Stimulated activated CD8-positive, alpha-beta memory T cell treated with anti-CD3 and anti-CD28 coated beads, Interleukin-12 subunit alpha, Interleukin-12 subunit beta, amount 100 ng/mL, for 1 hour (primary cell): ENCODE results near the gene ACOX3.
"Not testable (repeated sequence)": the region's sequence is repeated elsewhere in the genome, so short reads cannot be mapped to it uniquely, and the experiment has no call there.

Experiments
- DNase-seq: peaks from one replicate; pipeline ENCODE4 v3.0.0-alpha.2; 2020; ENCODE audit warnings: low read depth

The ACOX3 gene

DNA sequence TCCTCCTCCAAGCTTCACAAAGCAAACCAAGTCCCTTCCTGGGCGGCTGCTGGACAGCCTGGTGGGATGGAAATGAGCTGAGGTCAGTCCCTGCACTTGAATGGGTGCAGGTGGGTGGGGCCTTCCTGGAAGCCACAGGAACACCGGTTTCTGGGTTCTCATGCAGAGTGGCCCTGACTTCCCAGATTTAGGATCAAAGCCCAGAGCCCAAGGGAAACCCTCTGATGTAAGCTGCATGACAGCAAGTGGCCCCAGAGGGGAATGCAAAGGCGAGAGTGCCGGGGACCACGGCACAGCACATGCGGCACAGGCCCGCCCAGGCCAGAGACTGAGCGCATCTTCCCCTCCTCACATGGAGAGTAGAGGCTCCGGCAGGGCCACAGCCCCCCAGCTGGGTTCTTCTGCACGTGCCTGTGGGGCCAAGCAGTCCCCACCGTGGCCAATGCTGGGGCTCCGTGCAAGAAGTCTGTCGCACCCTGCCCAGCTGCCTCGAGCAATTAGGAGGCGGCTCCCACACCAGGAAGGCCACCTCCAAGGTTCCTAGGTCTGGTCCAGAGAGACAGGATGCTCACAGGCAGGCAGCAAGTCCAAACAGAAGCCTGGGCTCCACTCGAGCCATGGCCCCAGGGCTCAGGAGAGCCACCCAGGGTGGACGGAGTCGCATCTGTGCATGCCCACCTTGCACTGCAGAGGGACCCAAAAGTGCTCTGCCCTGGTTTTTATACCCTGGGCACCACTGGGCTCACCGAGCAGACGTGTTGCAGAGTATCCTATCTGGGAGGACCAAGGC is 88.0 kb downstream of the ACOX3 start:
- DNase-seq, result no peak

DNA sequence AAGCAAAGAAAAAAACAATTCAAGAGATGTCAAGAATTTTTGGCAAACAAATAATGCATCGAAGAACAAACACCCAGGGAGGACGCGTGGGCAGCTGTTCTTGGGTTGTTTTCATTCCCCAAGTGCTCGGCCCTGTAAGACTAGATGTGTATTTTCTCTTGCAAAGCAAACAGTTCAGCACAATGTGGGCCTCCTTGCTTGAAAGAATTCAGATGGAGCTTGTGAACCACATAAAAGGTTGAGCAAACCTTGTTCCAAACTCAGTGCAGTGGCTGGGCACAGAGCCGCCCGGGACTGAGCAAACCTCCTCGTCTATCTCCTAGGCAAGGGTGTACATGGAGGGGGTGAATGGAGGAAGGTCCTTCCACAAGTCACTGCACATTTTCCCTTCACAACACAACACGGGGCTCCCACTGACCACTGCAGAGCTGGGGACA is 88.6 kb downstream of the ACOX3 start:
- DNase-seq, result no peak

DNA sequence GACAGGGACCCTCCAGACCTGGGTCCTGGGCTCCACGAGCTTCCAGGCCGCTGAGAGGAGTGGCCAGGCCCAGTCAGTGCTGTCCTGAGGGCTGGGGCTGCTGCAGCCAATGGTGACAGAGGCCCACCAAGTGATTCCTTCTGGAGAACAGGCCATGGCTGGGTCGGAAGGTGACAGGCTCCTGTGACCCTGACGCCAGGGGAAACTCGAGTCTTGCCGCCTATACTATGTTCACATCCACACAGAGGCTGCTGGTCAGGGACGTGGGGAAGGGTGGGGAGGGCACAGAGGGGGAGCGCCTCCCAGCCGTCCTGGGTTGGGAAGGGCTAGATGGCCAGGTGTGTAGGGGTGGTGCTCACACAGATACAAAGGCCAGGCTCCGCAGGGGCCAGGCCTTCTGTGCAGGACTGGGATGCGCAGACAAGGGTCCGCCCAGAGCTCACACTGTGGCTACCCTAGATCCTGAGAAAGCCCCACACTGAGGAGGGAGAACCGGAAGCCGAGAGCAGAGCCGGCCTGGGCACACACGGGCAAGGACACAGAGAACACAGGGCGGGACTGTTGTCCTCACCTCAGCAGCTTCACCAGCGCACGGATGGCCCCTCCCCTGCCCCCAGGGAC is 89.6 kb downstream of the ACOX3 start:
- DNase-seq, result no peak

DNA sequence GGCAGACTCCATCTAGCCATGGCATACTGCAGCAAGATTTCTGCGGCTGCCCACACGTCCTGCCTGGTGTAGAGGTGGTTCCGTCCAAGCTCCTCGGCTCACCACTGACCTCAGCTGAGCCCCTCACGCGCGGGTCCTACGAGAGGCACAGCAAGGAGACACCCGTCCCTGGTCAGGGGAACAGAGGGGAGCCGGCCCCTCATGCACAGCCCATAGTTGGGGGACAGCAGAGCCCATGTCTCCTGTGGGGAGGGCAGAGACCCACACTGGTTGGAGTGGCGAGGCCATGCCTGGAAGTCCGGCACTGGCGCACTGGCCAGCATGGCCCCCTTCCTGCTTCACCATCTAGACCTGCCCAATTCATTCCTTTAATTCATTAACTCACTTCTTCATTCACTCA is 90.2 kb downstream of the ACOX3 start:
- DNase-seq, result no peak

DNA sequence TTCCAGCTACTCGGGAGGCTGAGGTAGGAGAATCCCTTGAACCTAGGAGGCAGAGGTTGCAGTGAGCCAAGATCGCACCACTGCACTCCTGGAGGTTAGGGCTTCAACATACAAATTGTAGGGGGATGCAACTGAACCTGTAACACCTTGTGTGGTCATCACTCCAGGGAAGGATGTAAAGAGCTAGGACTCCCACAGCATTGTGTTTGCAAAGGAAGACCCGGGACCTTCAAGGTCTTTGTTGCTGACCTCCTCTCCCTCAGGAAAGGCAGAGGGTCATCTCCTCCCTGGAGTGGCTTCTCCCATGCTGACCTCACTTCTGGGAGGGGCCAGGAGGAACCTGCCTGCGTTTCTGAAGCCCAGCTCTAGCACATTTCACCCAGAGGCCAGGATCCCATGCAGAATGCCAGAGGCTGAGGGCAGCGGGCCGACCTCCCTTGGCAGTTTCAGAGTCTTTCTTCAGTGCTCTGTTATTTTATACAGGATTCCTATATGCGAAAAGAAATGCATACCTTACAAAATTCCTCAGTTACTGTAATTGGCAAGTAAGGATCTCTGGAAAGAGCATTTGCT is 90.8 kb downstream of the ACOX3 start:
- DNase-seq, result no peak

DNA sequence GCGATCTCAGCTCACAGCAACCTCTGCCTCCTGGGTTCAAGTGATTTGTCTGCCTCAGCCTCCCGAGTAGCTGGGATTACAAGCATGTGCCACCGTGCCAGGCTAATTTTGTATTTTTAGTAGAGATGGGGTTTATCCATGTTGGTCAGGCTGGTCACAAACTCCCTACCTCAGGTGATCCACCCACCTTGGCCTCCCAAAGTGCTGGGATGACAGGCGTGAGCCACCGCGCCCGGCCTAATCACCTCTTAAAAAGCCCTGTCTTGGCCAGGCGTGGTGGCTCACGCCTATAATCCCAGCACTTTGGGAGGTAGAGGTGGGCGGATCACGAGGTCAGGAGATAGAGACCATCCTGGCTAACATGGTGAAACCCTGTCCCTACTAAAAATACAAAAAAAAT is 91.3 kb downstream of the ACOX3 start:
- DNase-seq, result not testable (repeated sequence)

DNA sequence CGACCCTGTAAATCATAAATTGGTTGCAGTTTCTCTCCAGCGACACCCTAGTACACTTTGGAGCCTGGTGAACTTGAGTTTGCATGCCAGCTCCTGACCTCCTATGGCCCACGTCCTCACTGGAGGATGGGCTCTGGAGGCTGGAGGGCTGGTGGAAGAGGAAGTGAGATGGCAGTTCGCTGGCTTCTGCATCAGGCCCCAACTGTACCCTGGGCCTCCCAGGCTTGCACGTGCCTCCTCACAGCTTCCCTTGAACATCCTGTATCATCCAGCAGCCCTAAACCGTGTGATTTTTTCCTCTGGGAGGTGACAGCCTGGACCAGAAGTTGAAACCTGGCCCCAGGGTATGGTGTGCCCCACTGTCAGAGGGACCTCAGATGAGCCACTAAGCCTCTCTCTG is 92.5 kb downstream of the ACOX3 start:
- no peak for DNase-seq

DNA sequence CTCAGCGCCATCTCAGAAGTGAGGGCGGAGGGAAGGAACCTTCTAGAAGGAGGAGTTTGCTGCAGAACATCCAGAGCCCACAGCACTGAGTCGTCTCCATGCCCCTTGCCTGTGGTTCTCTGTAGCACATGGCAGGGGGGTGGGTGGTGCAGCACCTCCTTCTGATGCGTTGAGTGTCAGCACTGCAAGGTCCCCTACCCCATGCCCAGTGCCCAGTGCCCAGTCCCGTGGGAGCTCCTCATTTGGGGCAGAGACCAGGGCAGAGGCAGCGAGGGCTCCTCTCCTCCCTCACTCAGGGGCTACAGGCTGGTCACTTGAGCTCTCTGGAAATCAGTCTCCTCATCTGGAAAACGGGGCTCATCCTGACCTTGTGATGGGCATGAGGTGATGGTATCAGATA is 92.9 kb downstream of the ACOX3 start:
- DNase-seq, result no peak

DNA sequence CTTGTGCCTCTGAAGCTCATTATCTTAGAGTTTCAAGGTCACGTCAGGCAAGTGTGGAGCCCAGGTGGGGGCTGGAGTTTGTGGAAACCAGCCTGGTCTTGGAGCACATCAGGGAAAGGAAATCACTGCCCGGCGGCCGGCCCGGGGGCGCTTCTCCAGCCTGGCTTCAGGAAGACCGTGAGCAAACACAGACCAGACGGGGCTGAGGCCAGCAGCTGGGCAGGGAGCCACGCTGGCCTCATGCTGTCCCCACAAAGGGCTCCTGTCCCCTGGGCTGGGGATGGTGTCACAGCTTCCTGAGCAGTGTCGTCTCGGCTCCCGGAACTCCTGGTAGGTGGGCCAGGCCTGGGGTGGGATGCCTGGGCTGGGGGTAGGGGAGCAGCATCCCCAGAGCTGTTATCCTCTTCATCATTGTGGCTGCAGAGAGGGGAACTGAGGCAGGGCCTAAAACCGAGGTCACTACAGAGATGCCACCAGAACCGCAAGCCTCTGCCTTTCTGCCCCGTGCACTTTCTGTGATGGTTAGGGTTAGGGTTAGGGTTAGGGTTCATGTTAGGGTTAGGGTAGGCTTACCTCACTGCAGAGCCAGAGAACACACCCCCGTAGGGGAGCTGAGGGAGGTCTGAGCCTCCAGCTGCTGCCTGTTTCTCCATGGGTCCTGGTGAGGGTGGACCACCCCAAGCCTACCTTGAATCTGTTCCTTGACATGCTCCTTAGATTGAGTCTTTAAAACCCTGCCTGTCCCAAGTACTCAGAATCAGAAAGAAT is 93.5 kb downstream of the ACOX3 start:
- no peak for DNase-seq

DNA sequence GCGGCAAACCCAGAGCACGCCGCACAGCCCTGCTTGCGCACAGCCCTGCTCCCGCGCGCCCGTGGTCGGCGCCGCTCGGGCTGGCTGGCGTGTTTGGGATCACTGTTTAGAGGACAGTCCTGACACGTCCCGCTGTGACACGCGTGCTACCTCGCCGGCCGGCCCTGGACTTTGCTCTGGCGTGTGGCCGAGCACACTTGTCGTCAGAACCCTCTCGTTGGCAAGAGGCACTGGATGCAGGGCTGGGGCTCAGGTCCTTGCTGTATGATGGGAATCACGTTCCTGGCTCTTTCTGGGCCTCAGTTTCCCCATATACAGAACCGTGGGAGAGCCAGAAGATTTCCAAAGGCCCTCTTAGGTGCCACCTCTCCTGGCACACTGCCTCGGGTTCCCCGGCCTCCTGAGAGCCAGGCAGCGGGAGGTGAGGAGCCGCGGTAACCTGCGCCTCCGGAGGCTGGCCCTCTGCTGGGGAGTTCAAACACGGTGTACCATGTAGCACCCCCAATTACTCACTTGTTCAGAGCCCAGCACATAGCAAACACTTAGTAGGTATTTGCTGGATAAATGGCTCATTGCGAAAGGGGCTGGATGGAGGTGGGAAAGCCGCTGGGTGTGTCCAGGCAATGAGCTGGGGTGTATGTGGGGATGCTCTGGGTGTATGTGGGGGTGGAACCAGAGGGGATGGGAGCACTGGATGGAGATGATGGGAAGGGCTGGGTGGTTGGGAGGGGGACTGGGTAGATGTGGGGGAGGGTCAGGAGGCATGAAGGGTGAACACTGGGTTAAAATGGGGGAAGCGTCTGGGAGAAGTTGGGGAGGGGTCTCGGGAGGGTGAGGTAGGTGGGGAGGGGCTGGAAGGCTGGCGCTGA is 94.3 kb downstream of the ACOX3 start:
- DNase-seq, result no peak

DNA sequence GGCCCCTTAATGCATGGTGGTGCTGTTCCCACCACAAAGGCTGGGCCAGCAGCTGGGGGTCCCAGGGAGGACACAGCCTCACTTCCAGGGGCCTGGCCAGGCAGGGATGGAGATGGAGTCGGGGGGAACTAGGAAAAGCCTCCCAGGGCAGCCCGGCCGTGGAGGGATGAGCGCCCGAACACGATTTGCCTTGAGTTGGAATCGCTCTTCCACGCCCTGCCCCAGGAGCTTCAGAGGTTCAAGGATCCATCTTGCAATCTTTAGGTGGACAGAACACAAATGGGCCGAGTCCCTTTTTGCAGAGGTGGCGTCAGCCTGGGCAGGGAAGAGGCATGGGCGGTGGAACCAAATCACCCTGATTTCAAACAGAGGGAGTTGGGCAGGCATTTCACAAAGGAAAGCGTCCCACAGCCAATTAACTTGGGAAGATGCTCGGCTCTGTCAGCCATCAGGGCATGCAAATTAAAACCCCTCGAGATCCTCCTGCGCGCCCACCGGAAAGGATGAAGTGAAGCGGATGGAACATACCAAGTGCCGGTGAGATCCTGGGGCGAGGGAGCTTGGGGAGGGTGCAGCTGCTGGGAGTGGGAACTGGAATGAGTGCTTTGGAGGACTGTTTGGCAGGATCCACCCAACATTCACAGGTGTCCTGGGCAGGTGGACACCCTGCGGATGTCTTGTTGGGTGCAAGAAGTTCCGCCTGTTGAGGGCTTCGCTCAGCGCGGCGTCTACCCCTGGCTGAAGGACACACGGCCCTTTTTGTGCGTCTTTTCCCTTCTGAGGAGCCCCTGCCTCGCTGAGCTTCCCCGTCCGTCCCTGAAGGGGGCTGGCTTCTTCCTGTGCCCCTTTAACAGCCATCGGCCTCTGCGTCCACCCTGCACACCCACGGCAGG is 95.2 kb downstream of the ACOX3 start:
- DNase-seq, result no peak

DNA sequence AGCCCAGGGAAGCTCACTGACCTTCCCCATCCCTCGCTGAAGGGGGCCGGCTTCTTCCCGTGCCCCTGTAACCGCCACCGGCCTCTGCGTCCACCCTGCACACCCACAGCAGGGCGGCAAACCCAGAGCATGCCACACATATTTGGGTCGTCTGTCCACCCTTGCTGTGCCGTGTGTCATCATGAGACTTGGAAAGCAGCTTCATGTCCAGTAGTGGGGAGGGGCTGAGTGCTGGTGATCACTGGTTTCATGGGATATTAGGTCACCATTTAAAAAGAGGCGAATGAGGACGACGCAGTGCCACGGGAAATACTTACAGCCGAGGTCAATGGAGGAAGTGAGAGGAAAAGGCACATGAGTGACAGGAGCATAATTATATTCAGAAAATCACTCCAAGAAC is 96.1 kb downstream of the ACOX3 start:
- DNase-seq, result no peak

DNA sequence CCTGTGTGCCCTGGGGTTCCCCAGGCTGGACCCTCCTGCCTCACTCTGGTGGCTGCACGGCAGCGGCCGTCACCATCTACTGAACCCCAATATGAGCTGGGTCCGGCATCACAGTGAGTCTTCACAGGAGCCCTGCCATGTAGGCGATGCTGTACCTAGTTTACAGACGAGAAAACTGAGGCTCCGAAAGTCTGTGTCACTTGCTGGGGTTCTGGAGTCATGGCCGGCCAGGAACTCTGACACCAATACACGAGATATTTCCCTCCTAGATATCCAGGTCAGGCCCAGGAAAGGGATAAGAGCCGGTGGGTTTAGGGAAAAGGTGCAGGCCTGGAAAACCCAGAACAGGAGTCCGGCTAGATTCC is 96.6 kb downstream of the ACOX3 start:
- no peak for DNase-seq

DNA sequence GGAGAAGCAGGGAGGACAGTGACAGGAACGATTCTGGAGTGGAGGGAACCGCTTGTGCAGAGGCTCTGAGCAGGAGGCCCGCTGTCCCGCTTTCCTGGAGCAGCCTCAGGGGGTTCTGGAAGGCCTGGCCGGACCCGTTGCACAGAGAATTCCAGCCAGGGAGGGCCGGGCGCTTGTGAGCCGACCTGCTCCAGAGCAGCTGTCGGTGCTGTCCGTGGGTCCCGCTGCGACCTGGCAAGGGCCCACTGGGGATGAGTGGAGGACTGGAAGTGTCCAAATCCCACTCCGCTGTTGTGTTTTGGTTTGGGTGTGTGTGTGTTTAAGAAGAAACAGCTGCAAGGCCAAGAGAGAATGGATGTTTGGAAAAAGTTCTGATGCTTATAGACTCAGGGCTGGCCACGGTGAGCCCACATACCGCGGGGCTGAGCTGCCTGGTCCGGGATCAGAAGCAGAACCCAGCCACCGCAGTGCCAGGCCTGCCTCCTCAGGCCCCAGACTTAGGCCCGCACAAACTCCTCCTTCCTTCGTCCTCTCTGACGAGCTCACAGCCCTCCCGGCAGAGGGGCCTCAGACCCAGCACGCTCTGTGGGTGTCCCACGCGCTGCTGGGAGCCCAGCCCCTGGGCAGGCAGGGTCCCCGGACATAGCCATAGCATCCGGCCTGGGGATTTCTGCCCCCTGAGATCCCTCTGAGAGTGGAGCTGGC is 97.1 kb downstream of the ACOX3 start:
- DNase-seq, result no peak

DNA sequence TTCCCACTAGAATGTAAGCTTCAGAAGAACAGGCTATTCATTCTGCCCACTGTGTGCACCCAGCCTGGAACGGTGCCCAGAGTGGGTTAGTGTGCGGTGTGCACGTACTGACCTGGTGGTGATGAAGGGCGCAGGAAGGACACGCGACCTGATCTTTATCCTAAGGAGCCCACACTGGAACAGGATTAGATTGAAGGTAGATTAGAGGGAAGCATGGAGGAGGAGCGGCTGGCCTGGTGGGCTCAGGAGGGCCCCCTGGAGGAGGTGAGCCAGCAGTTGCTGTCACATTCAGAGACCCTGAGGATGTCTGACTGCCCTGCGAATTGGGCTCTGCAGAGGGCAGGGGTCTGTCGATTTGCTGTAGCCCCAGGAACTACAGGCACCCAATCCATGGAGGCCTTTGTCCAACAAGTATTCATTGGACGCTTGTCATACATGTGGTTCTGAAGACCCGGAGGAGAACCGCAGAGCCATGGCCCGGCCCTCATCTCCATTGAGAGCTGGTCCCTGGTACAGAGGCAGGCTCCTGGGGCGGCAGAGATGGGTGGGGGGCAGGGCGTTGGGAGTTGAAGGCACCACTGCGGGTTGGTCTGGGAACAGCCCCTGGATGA is 97.8 kb downstream of the ACOX3 start:
- DNase-seq, result no peak

DNA sequence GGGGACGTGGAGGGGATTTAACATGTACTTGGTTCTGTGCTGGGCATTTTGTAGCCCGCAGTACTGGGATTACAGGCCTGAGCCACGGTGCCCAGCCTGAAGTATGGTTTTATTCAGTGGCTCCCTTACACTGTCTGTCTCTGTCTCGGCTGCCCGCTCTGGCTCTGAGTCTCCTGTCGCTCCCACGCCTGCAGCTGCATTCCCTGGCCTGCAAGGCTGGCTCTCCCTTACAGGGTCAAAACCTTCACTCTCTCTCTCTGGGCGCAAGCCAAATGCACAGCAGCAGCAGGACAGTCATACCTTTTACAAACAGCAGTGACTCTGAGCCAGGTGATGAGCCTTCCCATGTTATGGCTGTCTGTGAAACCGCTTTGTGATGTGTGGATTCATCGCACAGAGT is 98.8 kb downstream of the ACOX3 start:
- DNase-seq, result no peak

DNA sequence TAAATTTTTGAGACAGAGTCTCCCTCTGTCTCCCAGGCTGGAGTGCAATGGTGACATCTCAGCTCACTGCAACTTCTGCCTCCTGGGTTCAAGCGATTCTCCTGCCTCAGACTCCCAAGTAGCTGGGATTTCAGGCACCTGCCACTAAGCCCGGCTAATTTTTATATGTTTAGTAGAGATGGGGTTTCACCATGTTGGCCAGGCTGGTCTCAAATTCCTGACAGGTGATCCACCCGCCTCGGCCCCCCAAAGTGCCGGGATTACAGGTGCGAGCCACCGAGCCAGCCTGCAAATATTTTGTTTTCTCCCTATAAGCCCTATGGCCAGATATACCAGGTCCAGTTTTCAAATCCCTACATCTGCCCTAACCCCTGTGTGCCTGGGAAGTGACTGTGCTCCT is 99.2 kb downstream of the ACOX3 start:
- DNase-seq, result not testable (repeated sequence)

DNA sequence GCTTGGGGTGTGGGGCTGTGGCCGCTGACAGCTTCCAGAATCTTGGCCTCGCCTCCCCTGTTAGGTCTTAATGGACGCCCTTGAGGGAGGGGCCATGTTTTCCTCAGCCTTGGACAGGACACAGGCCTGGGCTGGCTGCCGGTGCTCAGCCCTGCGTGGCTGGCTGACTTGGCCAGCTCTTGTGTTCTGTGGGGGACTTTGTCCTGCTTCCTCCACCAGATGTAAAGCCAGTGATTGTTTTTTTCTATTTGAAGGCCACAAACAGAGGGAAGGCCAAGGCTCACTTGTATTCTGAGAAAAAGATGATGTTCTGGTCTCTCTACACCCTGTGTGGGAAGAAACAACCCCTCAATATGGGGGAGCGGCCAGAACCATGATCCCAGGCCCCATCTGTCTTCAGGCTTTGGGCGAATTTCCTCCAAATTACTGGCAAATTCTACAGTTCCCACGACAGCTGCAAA is 99.7 kb downstream of the ACOX3 start:
- no peak for DNase-seq

DNA sequence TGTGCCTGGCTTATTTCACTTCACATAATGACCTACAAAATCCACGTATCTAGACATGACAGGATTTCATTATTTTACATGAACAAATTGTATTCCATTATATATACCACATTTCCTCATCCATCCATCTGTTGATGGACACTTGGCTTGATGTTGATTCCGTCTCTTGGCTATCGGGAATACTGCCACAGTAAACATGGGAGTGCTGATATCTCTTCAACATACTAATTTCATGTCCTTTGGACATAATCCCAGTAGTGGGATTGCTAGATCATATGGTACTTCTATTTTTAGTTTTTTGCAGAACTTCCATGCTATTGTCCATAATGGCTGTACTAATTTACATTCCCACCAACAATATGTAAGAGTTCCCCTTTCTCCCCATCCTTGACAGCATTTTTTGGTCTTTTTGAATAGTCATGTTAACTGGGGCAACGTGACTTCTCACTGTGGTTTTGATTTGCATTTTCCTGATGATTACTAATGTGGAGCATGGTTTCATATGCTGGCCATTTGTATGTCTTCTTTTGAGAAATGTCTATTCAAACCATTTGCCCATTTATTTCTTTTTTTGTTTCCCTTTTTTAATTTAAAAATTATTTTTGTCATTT is 102.1 kb downstream of the ACOX3 start:
- DNase-seq, result no peak
